Erythroblast (primary cell): Measurements from ENCODE around the gene GALNT9.

Experiments
- DNase-seq, 2 experiments: peaks; one replicate each; lab custom pipeline; 2025; lab: John Stamatoyannopoulos, UW
- GATA1 ChIP-seq: IDR thresholded peaks from 2 replicates; pipeline ENCODE4 v1.6.1; 2011; ENCODE audit warnings: low read depth, mild to moderate bottlenecking, control low read depth, low read length, moderate library complexity
- POLR2A ChIP-seq: IDR thresholded peaks from 2 replicates; pipeline ENCODE4 v1.6.1; 2011; ENCODE audit warnings: mild to moderate bottlenecking, low read length

The GALNT9 gene

DNA sequence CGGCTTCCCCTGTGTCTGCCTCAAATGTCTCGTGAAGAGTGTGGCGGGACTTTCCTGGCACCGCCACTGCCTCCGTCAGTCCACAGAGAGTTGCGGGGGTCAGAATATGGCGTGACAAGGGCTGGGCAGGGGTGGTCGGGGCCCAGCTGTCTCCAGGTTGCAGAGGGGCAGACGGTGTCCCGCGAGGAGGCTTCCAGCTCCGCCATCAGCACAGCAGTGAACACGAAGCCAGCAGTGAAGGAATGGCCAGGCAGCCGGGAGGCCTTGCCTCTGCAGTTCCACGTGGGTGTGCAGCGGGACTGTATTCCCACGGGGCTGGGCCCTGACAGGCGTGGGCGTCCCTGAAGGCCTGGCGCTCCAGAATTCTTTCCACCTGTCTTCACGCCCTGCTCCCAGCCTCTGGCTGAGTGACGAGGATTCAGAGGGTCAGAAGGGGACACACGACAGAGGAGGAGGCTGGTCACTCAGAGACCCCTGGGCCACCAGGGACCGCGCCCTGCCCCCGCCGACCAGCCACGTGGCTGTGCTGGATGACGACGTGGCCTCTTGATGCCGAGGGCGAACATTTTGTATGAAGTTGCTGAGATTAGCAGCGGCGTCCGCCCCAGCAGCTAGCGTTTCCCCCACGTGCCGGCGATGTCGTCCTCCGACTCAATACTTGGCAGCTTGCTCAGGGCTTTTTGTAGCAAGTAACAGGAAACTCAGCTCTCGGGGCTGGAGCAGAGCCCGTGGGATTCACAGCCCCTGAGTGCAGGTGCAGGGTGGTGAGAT lies 25.0 kb upstream of the GALNT9 start:
- TF ChIP-seq POLR2A = no peak
- no peak for TF ChIP-seq GATA1

DNA sequence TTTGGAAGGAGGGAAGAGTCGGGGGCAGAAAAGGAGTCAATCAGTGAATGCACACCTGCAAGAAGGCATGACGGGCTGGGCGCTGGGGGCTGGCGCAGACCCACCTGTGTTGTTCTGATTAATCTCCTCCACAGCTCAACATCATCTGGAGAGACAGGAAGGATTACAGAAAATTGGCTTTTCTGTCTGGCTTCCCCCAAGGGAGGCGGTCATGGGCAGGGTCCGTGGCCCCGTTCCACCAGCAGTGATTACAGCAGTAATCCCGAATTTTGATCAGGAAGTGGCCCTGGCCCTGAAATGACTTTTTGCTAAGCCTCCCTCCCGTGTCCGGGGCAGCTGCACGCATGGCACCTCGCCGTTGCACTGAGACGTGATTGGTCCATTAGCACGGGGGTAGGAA lies 24.4 kb upstream of the GALNT9 start:
- TF ChIP-seq GATA1 (no peak), POLR2A (no peak)
- no peak for DNase-seq

More for the DNA sequence above, 25.0 kb upstream of the GALNT9 start:
- no peak for DNase-seq

DNA sequence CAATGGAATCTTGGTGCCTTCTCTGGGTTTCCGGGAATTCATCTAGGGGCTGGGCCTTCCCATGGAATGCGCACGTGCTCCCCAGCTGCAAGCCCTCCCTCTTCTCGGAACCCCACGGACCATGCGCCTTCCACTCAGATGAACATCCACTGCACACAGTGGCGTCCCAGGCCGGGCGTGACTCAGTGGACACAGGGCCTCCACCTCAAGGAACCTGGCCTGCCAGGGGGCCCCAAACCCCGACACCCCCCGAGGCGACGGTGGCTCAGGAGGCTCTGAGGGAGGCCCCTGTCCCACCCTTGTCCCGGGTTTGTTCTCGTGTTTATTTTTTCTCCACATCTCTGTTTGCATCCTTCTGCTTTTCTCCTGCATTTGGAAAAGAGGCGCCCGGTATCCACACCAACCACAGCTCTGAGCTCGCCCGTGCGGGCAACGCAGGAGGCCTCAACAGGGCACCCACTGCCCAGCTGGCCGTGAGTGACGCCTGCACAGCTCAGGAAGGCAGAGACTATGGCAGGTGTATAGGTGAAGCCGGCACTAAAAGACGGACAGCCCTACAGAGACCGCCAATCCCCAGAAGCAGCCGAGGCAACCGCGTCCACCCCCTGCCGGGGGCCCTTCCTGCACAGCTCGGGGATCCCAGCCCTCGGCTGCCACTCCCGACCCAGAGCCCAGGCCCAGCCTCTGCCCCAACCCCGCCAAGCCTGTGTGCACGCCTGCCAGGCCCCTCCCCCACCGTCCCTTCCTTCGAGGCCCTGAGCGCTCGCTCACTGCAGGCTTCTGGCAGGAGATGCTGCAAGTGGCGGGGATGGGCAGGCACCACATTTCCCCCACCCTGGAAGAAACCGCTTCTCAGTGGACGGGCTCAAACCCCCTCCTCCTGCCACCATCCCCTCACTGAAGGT lies 23.8 kb upstream of the GALNT9 start:
- TF ChIP-seq GATA1 (no peak), POLR2A (no peak)
- no peak for DNase-seq

DNA sequence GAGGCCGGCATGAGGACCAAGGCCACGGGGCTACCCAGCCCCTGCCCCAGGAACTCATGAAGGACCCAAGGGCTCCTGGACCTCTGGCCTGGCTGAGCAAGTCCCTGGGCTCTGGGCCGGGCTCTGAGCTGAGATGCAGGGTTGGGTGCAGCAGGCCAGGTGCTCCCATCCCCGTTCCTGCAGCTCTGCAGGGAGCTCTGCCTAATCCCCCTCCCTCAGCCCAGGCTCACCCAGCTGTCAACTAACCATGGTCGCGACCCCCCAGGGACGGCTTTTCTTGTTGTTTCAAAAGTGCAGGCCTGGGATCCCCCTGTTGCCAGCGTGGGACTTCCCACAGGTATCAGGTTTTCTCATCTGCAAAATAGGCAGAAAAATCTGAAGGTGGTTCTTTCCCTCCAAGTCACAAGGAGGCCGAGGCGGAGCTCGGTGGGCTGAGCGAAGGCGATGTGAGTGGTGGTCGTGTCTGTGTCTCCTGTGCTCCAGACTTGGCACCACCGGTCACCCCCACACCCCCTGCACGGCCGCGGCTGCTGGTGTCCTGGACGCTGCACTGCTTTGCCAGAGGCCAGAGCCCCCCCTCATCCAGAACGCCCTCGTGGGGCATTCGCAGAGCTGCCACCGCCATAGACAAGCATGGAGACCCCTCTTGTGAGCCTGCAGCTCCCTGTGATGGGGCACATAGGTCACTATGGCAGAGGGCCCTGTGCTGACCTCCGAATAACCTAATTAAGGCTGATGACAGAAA lies 22.5 kb upstream of the GALNT9 start:
- no peak for DNase-seq
- TF ChIP-seq GATA1 (no peak), POLR2A (no peak)

DNA sequence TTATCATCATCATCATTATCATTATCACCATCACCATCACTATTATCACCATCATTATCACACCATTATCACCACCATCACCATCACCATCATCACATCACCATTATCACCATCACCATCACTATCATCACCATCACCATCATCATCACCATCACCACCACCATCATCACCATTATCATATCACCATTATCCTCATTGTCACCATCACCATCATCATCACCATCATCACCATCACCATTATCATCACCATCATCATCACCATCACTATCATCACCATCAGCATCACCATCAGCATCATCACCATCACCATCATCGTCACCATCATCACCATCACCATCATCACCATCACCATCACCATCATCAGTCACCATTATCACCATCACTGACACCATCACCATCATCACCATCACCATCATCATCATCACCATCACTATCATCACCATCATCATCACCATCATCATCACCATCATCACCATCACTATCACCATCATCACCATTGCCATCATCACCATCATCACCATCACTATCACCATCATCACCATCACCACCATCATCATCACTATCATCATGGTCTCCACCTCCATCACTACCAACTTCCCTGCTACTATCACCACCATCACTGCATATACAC lies 20.2 kb upstream of the GALNT9 start:
- TF ChIP-seq GATA1 = no peak
- TF ChIP-seq POLR2A = no peak
- no peak for DNase-seq

DNA sequence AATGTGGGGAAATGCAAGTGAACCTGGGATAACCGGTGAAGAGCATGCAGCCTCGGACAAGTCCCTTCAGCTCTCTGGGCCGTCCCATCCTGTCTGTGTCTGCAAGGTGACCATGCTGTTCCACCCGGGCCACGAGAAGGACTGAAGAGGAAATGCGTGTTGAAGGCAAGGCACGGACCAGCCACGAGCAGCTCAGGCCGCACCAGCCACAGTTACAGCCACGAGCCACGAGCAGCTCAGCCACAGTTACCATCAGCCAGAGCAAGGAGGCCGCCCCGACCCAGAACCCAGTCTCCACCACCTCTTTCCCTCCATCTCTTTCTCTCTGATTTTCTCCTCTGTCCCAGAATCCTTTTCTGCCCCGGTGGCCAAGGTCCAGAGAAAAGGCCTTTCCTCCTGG lies 18.8 kb upstream of the GALNT9 start:
- no peak for TF ChIP-seq GATA1
- no peak for TF ChIP-seq POLR2A
- no peak for DNase-seq

DNA sequence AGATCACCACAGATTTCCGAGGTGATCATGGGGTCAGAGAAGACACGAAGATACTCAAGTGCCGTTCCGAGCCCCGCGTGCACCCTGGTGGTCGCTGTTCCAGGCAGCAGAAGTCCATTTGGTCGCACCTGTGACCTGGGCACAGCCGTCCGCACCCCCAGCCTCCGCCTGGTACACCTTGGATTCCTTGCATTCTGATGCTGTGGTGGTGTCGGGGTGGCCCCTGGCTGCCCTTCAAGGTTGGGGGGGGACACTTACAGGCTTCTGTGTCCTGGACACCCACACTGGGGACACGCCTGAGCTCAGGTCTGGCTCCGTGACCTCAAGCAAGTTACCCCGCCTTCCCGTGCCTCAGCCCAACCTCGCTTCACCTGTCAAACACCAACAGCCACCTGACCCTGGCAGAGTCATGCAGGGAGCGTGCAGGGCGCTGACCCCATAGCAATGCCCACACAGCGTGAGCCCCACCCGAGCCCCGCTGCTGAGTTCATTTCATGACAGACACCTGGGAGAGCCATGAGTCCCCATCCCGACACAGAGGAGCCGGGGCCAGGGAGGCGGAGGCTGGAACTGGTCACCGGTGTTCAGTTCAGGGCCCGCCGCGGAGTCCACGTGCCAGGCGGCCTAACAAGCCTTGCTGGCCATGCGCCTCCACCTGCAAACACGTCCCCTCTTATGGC lies 17.9 kb upstream of the GALNT9 start:
- no peak for DNase-seq
- no peak for TF ChIP-seq GATA1
- TF ChIP-seq POLR2A = no peak

DNA sequence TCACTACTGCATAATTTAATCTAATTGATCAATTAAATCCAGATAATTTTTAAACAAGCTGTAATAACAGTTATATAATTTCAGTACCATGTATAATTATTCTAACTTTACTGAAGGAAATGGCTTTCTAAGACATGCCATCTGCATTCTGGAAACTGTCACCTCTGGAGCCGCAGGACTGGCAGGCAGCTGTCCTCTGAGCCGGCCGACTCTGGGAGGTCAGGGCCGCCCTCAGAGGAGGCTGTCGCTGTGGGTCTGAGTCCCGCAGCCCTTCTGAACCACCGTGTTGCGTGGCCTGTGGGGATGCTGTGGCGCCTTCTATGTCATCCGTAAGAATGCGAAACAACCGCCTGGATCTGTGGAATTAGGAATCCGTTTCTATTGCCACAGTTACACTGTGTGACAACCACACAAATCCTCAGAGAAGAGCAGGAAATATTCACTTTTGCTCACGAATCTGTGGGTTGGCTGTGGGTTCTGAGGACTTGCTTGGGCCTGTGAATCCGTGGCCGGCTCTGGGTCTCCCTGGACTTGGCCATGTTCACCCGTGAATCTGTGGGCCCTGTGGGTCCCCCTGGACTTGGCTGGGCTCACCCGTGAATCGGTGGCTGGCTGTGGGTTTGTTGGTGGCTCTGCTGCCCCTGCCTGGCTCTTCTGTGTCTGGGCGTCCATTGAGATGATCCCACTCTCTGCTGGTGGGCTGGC lies 17.2 kb upstream of the GALNT9 start:
- TF ChIP-seq POLR2A (no peak), GATA1 (no peak)
- no peak for DNase-seq

DNA sequence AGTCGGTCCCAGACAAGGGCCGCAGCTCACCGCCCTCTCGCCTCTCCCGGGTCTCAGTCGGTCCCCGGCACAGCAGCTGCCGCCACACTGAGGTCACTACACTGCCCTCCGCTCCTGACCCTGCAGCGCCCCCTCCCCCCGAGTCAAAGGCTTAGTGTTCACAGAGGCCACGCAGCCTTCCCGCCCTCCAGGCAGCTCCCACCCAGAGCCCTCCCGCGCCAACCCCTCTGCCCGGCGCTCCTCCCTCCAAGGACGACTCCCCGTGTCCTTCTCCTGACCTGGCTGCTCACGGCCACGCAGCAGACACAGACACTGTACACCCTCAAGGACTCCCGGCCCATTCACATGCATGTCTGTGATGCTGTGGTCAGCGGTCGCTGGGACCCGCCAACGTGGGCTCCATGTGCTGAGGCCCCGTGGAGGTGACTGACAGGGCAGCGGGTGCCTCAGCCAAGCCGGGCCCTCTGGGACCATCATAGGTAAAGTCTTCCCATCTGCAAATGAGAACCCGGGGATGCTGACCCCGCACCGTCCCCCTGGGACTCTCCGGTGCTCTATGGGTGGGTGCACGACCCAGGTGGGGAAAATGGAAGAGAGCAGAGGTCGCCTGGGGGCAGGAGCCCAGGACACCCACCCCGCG lies 16.3 kb upstream of the GALNT9 start:
- no peak for DNase-seq
- TF ChIP-seq POLR2A (no peak), GATA1 (no peak)

DNA sequence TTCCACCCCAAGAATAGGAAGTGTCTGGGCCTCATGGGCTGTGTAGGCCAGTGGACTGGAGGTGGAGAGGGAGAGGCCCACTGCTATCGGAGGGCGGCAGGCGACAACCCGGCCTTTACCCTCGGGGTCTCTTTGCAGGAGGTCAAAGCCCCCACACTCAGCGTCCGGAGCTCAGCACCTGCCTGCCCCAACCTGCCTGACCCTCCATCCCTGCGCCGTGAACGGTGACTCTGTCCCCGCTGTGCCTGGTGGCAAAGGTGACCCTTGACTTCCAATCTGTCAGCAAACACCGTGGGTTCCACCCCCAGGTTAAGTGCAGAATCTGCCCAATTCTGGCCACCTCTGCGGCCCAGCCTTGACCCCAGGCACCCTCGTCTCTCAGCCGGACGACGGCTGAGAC lies 15.7 kb upstream of the GALNT9 start:
- no peak for DNase-seq
- TF ChIP-seq GATA1 (no peak), POLR2A (no peak)

DNA sequence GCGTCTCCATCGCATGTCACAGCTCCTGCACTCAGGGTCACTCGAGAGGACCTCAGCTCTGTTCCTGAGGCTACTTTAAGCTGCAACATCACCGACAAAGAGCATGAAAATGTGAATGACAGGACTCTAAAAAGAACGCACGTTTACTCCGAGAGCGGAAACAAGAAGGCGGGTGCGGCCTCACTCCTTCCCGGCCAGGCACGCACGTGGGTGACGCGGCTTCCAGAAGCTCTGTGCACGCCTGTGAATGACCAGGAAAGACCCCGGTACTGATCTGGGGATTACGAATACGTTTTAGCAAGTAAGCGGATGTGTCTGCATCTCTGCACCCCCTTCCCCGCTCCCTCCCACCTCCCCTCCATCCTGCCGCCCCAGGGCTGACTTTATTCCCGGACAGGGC lies 15.2 kb upstream of the GALNT9 start:
- DNase-seq = no peak
- TF ChIP-seq POLR2A (no peak), GATA1 (no peak)

DNA sequence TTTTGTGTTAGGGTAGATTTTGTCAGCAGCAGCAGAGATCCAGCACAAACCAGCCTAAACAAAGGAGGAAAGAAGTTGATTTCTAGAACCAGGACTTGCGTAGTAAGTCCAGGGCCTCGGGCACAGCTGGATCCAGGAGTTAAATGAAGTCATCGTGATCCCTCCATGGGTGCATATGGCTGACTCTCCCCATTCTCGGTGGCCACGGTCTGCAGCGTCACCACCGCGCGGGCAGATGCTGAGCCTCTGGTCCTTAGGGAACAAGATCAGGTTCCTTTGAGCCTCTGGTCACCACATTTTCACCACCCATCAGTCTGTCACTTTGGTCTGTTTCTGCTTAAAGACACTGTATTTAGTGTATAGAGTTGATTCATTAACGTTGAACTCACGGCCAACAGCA lies 14.8 kb upstream of the GALNT9 start:
- TF ChIP-seq GATA1 = no peak
- TF ChIP-seq POLR2A = no peak
- DNase-seq = no peak
